Measurements from ENCODE around the gene DNAAF1. TPM values are rescaled to one million over a fixed set of nuclear protein-coding genes. Genes with fewer than 3 reads are reported as not detected.

DNAAF1 gene
- total RNA-seq, 2 donors from 2014 or later, result 0.20 TPM; not detected in 1

DNA sequence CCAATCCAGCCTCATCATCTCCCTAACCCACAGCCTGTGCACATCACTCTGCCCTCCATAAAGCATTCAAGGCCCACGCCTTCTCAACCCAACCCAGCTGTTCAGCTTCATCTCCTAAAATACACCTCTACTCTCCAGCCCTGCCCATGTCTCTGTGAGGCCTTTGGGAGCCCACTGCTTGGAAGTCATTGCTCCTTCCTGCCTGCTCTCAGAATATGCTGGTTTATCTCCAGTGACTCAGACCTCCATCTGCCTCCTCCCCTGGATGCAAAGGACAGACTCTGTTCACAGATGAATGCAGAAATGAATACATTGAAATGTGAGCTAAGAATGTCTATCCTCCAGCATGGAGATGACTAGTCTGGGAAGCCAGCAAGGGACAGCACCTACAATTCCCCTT is 75.7 kb downstream of the DNAAF1 start:
- DNase-seq, result no peak
- intact Hi-C loops (cut with DNase I), result no loop called here
- H3K9me3 ChIP-seq, result no peaks in the 10 kb centered on the region
- no peaks in the 10 kb centered on the region for H3K4me1 ChIP-seq
- H3K36me3 ChIP-seq, result no peaks in the 10 kb centered on the region
- H3K27ac ChIP-seq, result no peak overlapping the region
- H3K9ac ChIP-seq (ENCODE audit: low read depth in 2 of 2, low read length in 2 of 2), result no peak overlapping the region
- no peak overlapping the region for H3K4me3 ChIP-seq
- TF ChIP-seq CTCF (IDR thresholded peaks at IDR 0.05), result no peak
- no peaks in the 10 kb centered on the region for H3K27me3 ChIP-seq

DNA sequence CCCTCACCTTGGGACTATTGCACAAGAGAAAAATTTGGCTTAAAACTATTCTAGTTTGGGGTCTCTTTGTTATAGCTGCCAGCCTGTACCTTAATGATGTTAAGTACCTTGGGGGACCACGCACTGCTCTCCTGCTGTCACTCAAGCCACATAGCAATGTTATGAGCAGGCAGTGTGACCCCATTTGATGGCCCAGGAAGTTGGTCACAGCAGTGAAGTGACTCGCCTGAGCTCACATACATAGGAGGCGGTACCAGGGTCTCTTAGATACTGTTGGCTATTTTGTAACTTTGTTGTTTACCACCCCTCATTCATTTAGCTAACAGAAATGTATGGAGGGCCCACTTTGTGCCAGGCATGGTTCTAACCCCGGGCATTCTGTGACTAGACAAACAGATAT is 78.3 kb downstream of the DNAAF1 start:
- Histone ChIP-seq H3K27ac (no peak overlapping the region), H3K36me3 (no peaks in the 10 kb centered on the region), H3K9ac (ENCODE audit: low read depth in 2 of 2, low read length in 2 of 2) (no peak overlapping the region), H3K9me3 (no peaks in the 10 kb centered on the region), H3K27me3 (no peaks in the 10 kb centered on the region), H3K4me1 (no peaks in the 10 kb centered on the region), H3K4me3 (no peak overlapping the region)
- TF ChIP-seq CTCF (IDR thresholded peaks at IDR 0.05), result no peak
- DNase-seq, result no peak
- intact Hi-C loops (cut with DNase I), result no loop called here

DNA sequence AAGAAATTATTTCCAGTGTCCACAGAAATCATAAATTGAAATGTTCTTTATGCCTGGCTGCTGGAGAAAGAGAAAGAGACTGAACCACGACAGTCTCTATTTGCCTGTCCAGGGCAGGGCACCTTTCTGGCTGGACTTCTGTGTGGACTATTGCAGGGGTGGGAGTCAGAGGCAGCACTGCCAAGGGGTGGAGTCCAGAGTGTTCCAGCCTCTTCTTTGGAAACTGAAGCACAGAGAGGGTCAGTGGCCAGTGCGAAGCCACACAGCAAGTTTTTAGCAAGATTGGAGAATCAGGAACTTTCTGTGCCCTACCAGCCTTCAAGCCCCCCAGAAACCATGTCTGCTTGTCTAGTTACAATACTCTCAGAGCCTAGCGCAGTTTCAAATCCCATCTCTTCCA is 79.4 kb downstream of the DNAAF1 start:
- Histone ChIP-seq H3K27ac (no peak overlapping the region), H3K9ac (ENCODE audit: low read depth in 2 of 2, low read length in 2 of 2) (no peak overlapping the region), H3K36me3 (no peaks in the 10 kb centered on the region), H3K27me3 (no peaks in the 10 kb centered on the region), H3K4me3 (no peak overlapping the region), H3K9me3 (no peaks in the 10 kb centered on the region), H3K4me1 (no peaks in the 10 kb centered on the region)
- intact Hi-C loops (cut with DNase I), result no loop called here
- TF ChIP-seq CTCF (IDR thresholded peaks at IDR 0.05), result no peak
- no peak for DNase-seq

- Histone ChIP-seq H3K4me1 (no peaks in the 10 kb centered on the region), H3K9ac (ENCODE audit: low read depth in 2 of 2, low read length in 2 of 2) (no peak overlapping the region), H3K27ac (no peak overlapping the region), H3K36me3 (no peaks in the 10 kb centered on the region), H3K9me3 (no peaks in the 10 kb centered on the region), H3K27me3 (no peaks in the 10 kb centered on the region), H3K4me3 (no peak overlapping the region)
- intact Hi-C loops (cut with DNase I), result no loop called here
- DNase-seq, result no peak
- TF ChIP-seq CTCF (IDR thresholded peaks at IDR 0.05), result no peak
These were observed 80.0 kb downstream of the DNAAF1 start for GRCh38 chr16:84225126-84225525.

DNA sequence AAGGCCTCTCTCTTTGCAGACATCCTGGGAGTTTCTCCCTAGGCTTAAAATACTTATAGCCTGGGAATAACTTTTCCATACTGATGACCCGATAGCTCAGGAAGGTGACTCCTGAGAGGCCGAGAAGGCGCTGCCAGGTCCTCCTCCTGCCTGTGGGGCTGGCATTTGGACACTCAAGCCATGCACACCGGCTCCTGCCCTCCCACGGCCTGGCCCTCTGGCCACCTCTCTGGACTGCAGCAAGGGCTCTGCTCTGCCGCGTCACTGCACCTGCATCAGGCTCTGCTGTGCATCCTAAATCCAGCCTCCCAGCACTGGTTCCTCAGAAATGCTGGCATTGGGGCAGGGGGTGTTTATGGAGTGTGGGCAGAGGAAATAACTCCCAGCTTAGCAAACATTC is 80.5 kb downstream of the DNAAF1 start:
- intact Hi-C loops (cut with DNase I), result no loop called here

More for the DNA sequence above, 80.5 kb downstream of the DNAAF1 start:
- H3K27ac ChIP-seq, result no peak overlapping the region
- H3K36me3 ChIP-seq, result no peaks in the 10 kb centered on the region
- H3K9ac ChIP-seq (ENCODE audit: low read depth in 2 of 2, low read length in 2 of 2), result no peak overlapping the region
- no peak for DNase-seq
- no peaks in the 10 kb centered on the region for H3K9me3 ChIP-seq
- no peaks in the 10 kb centered on the region for H3K27me3 ChIP-seq
- no peak overlapping the region for H3K4me3 ChIP-seq
- no peaks in the 10 kb centered on the region for H3K4me1 ChIP-seq
- no peak for TF ChIP-seq CTCF (IDR thresholded peaks at IDR 0.05)

All from colonic mucosa (tissue), 4 donors.